NCI-H2196 (cell line): ENCODE results near the gene SS18L1.
A peak's percentile ranks its signal among the peaks of the same experiment; 100 is the strongest.

Experiments
- DNase-seq: peaks from one replicate; lab custom pipeline; 2025; ENCODE audit not compliant: unreplicated experiment; lab: John Stamatoyannopoulos, UW

The SS18L1 gene

DNA sequence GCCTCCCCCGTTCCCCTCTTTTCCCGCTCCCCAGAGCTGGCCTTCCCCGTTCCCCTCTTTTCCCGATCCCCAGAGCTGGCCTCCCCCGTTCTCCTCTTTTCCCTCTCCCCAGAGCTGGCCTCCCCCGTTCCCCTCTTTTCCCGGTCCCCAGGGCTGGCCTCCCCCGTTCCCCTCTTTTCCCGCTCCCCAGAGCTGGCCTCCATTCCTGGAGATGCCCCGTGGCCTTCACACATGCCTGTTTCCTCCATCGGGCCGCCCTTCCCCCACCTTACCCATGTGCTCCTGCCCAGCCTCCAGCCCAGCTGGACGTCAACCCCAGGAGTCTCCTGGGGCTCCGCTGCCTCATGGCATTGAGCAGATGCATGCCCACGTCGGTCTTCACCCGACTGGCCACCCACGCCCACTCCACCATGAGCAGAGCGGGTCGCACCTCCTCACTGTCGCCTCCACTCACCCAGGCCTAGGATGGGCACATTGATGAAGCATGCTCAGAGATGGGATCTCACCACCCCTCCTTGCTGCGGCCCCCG is 8.3 kb downstream of the SS18L1 start:
- no peak for DNase-seq

GRCh38 chr20:62155428-62156253 is 12.1 kb downstream of the SS18L1 start:
- DNase-seq: no peak

GRCh38 chr20:62156254-62156556 is 12.6 kb downstream of the SS18L1 start:
- DNase-seq: no peak

GRCh38 chr20:62156592-62157386 is 13.2 kb downstream of the SS18L1 start:
- DNase-seq: peak; percentile 21

- DNase-seq: no peak
Measured at GRCh38 chr20:62157387-62158087, 14.0 kb downstream of the SS18L1 start.

- DNase-seq: no peak
Measured at GRCh38 chr20:62158088-62158400, 14.5 kb downstream of the SS18L1 start.

GRCh38 chr20:62158541-62158940 is 15.0 kb downstream of the SS18L1 start:
- no peak for DNase-seq

GRCh38 chr20:62159052-62159451 is 15.5 kb downstream of the SS18L1 start:
- no peak for DNase-seq

DNA sequence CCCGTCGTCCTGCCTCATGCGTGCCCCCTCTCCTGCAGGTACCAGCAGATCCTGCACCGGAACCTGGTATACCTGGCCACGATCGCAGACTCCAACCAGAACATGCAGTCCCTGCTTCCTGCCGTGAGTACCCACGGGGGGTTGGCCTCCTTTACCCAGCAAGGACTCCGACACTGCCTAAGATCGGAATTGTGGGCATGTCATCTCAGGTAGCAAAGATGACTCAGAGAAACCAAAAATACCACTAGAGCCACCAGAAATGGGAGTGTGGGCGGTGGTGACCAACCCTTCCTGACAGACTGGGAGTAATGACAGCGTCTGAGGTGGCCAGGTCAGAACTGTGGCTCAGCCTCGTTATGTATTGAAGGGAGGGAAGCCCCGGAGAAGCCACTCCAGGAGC is 16.3 kb downstream of the SS18L1 start:
- DNase-seq: no peak

GRCh38 chr20:62160253-62160652 is 16.7 kb downstream of the SS18L1 start:
- DNase-seq: no peak

- DNase-seq: no peak
Measured at GRCh38 chr20:62160876-62161275, 17.3 kb downstream of the SS18L1 start.

DNA sequence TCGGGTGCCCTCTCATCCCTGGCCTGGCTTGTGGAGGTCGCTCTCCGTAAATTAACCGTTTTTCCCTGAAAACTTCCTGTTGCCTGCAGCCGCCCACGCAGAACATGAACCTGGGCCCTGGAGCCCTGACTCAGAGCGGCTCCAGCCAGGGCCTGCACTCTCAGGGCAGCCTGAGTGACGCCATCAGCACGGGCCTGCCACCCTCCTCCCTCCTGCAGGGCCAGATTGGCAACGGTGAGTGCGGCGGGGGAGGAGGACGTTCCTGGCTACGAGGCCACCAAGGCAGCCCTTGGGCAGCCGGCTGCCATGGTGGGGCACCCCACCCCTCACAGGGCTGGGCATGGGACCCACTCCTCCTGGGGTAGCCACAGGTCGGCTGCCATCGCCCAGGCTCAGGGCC is 17.8 kb downstream of the SS18L1 start:
- DNase-seq: no peak

GRCh38 chr20:62162765-62163484 is 19.4 kb downstream of the SS18L1 start:
- no peak for DNase-seq

GRCh38 chr20:62163485-62163865 is 19.9 kb downstream of the SS18L1 start:
- no peak for DNase-seq

- no peak for DNase-seq
Measured at GRCh38 chr20:62163986-62164762, 20.6 kb downstream of the SS18L1 start.

- no peak for DNase-seq
Measured at GRCh38 chr20:62164879-62165761, 21.6 kb downstream of the SS18L1 start.

- DNase-seq: no peak
Measured at GRCh38 chr20:62165762-62166399, 22.3 kb downstream of the SS18L1 start.

DNA sequence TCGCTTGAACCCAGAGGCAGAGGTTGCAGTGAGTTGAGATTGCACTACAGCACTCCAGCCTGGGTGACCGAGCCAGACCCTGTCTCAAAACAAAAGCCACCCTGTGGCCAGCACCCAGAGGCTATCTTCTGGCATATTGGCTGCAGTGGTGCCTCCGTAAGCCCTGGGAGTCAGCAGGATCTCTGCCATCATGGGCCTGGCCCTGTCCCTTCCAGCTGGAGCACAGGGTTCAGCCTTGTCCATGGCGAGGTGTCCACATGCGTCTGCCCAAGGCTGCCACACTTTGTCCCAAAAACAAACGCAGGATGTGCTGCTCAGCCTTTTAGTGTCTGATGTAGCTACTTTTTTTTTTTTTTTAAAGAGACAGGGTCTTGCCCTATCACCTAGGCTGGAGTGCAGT is 23.9 kb downstream of the SS18L1 start:
- no peak for DNase-seq

DNA sequence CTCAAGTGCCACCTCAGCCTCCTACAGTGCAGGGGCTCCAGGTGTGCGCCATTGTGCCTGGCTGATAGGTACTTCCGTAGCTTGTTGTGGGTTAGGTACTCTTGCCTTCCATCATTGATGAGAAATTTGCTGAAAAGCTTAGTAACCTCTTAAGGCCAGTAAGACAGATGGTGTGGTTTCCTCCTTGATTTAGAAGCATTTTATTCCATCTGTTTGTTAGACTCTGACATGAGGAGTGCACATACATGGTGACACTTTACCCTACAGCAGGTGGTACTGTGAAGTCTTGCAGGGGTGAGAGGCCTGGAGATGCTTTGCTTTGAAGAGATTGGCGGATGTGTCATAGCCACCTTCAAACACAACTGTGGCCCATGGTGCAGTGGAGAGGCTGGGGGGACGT is 24.5 kb downstream of the SS18L1 start:
- DNase-seq: no peak
